ENCODE measurements around the gene CDH1. TPM values are rescaled to one million over a fixed set of nuclear protein-coding genes. Genes with fewer than 3 reads are reported as not detected.

Gene CDH1
- total and polyA plus RNA-seq, 2 experiments from 2014 or later, result 64.1 to 142 TPM

GRCh38 chr16:68764862-68765261 is 27.8 kb downstream of the CDH1 start (continued):
- TF ChIP-seq ZNF331 (CRISPR knock-in tag; IDR thresholded peaks at IDR 0.05; ENCODE audit: low read depth), result no peak
- no peak for TF ChIP-seq ZNF114 (CRISPR knock-in tag; IDR thresholded peaks at IDR 0.05)
- no peak for TF ChIP-seq EZH2 (IDR thresholded peaks at IDR 0.05; ENCODE audit: low read depth, unreplicated experiment)
- TF ChIP-seq EZH2phosphoT487 (IDR thresholded peaks at IDR 0.05; ENCODE audit: unreplicated experiment), result no peak
- TF ChIP-seq REST (IDR thresholded peaks at IDR 0.05; ENCODE audit: unreplicated experiment), result no peak
- TF ChIP-seq ETS1 (IDR thresholded peaks at IDR 0.05), result no peak
- TF ChIP-seq CTCF (conservative IDR thresholded peaks at IDR 0.05; ENCODE audit: low read depth in 2 of 2), result no peak
- TF ChIP-seq CREB1 (CRISPR knock-in tag; IDR thresholded peaks at IDR 0.05; ENCODE audit: low read depth), result no peak
- no peak for TF ChIP-seq STAT1 (IDR thresholded peaks at IDR 0.05; ENCODE audit: unreplicated experiment)

- DNase-seq (ENCODE audit: low spot score) (no peak), ATAC-seq (no peak)
- Histone ChIP-seq H3K27ac (ENCODE audit: low read depth) (no peak overlapping the region), H3K79me2 (replicated peaks; ENCODE audit: insufficient read depth) (peaks cover 54% of the 10 kb centered on the region), H3K4me3 (no peak overlapping the region), H3K27me3 (ENCODE audit: insufficient read depth) (no peaks in the 10 kb centered on the region), H4K20me1 (replicated peaks; ENCODE audit: insufficient read depth) (peaks cover 6% of the 10 kb centered on the region), H3K36me3 (ENCODE audit: insufficient read depth) (no peaks in the 10 kb centered on the region), H2AFZ (no peak overlapping the region), H3F3A (replicated peaks; ENCODE audit: low read depth) (peaks cover 3% of the 10 kb centered on the region; the same call in 1 of the 2 replicates), H3K9me2 (ENCODE audit: insufficient read depth) (no peaks in the 10 kb centered on the region), H3K4me2 (no peak overlapping the region), H3K4me1 (ENCODE audit: insufficient read depth) (peaks cover 29% of the 10 kb centered on the region)
- H3K36me3 Mint-ChIP-seq (ENCODE audit: low read depth), result peaks cover 33% of the 10 kb centered on the region
- no peak overlapping the region for H3K4me3 Mint-ChIP-seq
- peaks cover 41% of the 10 kb centered on the region for H3K4me1 Mint-ChIP-seq
- peaks cover 9% of the 10 kb centered on the region for H3K27me3 Mint-ChIP-seq (ENCODE audit: insufficient read depth, low read depth, poor library complexity)
- no peak overlapping the region for H3K27ac Mint-ChIP-seq
- no peaks in the 10 kb centered on the region for H3K9me3 Mint-ChIP-seq
- no peak for TF ChIP-seq CREB1 (CRISPR knock-in tag; IDR thresholded peaks at IDR 0.05; ENCODE audit: low read depth)
- no peak for TF ChIP-seq ZNF114 (CRISPR knock-in tag; IDR thresholded peaks at IDR 0.05)
- no peak for TF ChIP-seq POLR2AphosphoS5 (IDR thresholded peaks at IDR 0.05; ENCODE audit: low read depth)
- TF ChIP-seq ZNF462 (CRISPR knock-in tag; IDR thresholded peaks at IDR 0.05), result no peak
- no peak for TF ChIP-seq EZH2phosphoT487 (IDR thresholded peaks at IDR 0.05; ENCODE audit: unreplicated experiment)
- TF ChIP-seq JUNB (IDR thresholded peaks at IDR 0.05; ENCODE audit: unreplicated experiment), result no peak
Observed at GRCh38 chr16:68767581-68767980, 30.5 kb downstream of the CDH1 start.

All from GM23338 (cell line).